Gastrocnemius medialis (tissue), 4 donors: ENCODE measurements around the gene PCCB. TPM values are rescaled to one million over a fixed set of nuclear protein-coding genes. Genes with fewer than 3 reads are reported as not detected.
"Not testable (repeated sequence)": the region's sequence is repeated elsewhere in the genome, so short reads cannot be mapped to it uniquely, and the experiment has no call there.

Experiments used
- ATAC-seq, 2 donors: fragments of 150-250 bp; one replicate each; pipeline ENCODE4 v1.9.1; 2016
- DNase-seq, 2 donors: peaks; one replicate each; pipeline ENCODE4 v3.0.0-alpha.2; 2019
- H3K27ac ChIP-seq, 4 donors: fragments of 200-600 bp; sonication (generic); 1 replicate in 1 of 4; 2 replicates in 3 of 4; pipeline ENCODE4 v1.5.1; 2016 to 2018; ENCODE audit warnings: mild to moderate bottlenecking in 2 of 4, moderate library complexity in 1 of 4
- H3K27me3 ChIP-seq, 3 donors: fragments of 200-600 bp; sonication (generic) in 2 of 3; 1 replicate in 1 of 3; 2 replicates in 2 of 3; pipeline versions ENCODE4 v1.5.1 to v1.6.0; 2016 to 2019; ENCODE audit warnings: mild to moderate bottlenecking in 1 of 3, moderate library complexity in 1 of 3
- H3K36me3 ChIP-seq, 2 donors: fragments of 200-600 bp; sonication (generic) in 1 of 2; one replicate each; pipeline ENCODE4 v1.5.1; 2017 to 2018
- H3K4me1 ChIP-seq, 2 donors: fragments of 200-600 bp; sonication (generic) in 1 of 2; one replicate each; pipeline ENCODE4 v1.5.1; 2016 to 2017; ENCODE audit warnings: mild to moderate bottlenecking in 2 of 2
- H3K4me3 ChIP-seq, 4 donors: fragments of 200-600 bp; sonication (generic) in 3 of 4; 1 replicate in 1 of 4; 2 replicates in 3 of 4; pipeline ENCODE4 v1.5.1; 2016 to 2019; ENCODE audit warnings: mild to moderate bottlenecking in 2 of 4
- H3K9me3 ChIP-seq, 3 donors: fragments of 200-600 bp; sonication (generic) in 2 of 3; 1 replicate in 1 of 3; 2 replicates in 2 of 3; pipeline ENCODE4 v1.5.1; 2016 to 2019
- CTCF ChIP-seq, 5 experiments: fragments of 450-650 bp in 3 of 5; fragments of 200-600 bp in 2 of 5; sonication (generic) in 2 of 5; IDR thresholded peaks in 4 of 5; conservative IDR thresholded peaks in 1 of 5; 1 replicate in 4 of 5; 2 replicates in 1 of 5; pipeline ENCODE4 v1.5.1; 2016 to 2019; ENCODE audit warnings: antibody characterized with exemption in 5 of 5, mild to moderate bottlenecking in 3 of 5, moderate library complexity in 3 of 5
- POLR2A ChIP-seq, 2 donors: fragments of 450-650 bp; IDR thresholded peaks; one replicate each; pipeline ENCODE4 v1.6.1; 2017; ENCODE audit warnings: antibody characterized with exemption in 2 of 2, mild to moderate bottlenecking in 2 of 2, moderate library complexity in 2 of 2
- in situ Hi-C, 4 donors: fragments of 200-750 bp; cut with MboI; loops; one replicate each; pipeline versions ENCODE4 v1.15.0 to v1.8.0; 2017; ENCODE audit warnings: low sequenced_read_pairs in 4 of 4
- intact Hi-C: fragments of 100-400 bp; cut with DNase I; formaldehyde crosslinking; loops from one replicate; pipeline ENCODE4 v1.15.1; 2023; ENCODE audit warnings: low total_unique reads
- total RNA-seq, 4 donors: library from RNA; depleted of rRNA; stranded (reverse); fragments of >200 nt; gene quantifications; one replicate each; pipeline versions ENCODE4 v1.1.0 to v1.2.3, GENCODE V29; 2016

PCCB gene
- total RNA-seq, result 10 to 100 TPM; 29.8 to 41.4 (median 37.9) TPM

DNA sequence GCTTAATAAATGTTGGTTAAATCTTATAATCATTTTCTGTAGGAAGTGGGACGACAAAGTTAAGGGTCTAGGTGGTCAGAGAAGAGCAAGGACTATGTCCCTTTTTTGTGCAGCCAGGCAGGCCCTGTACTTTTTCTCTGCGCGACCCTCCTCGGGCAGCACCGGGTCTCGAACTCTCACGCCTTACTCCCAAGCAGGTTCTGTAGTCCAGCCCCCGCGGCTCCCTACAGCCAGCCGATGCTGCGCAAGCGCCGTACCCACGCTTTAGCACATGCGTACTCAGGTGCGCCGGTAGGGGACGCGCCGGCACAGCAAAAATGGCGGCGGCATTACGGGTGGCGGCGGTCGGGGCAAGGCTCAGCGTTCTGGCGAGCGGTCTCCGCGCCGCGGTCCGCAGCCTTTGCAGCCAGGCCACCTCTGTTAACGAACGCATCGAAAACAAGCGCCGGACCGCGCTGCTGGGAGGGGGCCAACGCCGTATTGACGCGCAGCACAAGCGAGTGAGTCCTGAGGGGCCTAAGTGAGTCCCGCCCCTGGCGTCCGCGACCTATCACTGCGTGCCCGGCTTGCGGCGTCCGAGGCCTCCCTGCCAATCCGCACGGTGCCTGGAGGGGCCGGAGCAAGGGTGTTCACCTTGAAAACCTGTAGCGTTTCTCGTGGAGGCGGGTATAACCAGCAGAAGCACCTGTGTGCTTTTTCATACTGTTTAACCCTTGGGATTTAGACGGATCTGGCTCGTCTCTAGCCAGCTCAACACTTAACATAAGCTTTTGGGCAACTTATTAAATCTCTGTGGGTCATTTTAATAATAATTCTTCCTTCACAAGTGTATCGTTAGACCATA is at the start of gene PCCB:
Gene PCCB (plus strand): TSS at position 282 of the 844 bp plus-strand sequence. CDS start 36 bp downstream, at position 318.
- H3K27ac ChIP-seq, result peak within 1 kb of the TSS; percentile 92 to 98 (median 93)
- H3K36me3 ChIP-seq, result no peaks in the 10 kb centered on the region
- peak within 1 kb of the TSS; percentile 79 to 95 (median 79) for H3K4me3 ChIP-seq
- ATAC-seq, result peak; percentile 91 to 97
- H3K4me1 ChIP-seq, result peaks cover 16 to 20% of the 10 kb centered on the region in 2 donors
- no peaks in the 10 kb centered on the region for H3K27me3 ChIP-seq
- TF ChIP-seq POLR2A (IDR thresholded peaks at IDR 0.05) (peak; percentile 51 to 58), CTCF (IDR thresholded peaks at IDR 0.05 in 4 of 5, conservative IDR thresholded peaks at IDR 0.05 in 1 of 5) (peak; percentile 83 to 97 (median 88))
- DNase-seq, result peak; percentile 91 to 95
- no peaks in the 10 kb centered on the region for H3K9me3 ChIP-seq
- in situ Hi-C loops, result loop anchor here in 3 of 4 donors (10.0 to 25.0 kb wide), 4 partner anchors 155 to 762 kb away; no protein-coding TSS in a partner anchor
- intact Hi-C loops, result loop anchor here (1.0 to 2.0 kb wide), 2 partner anchors 54 to 503 kb away; partner anchors contain the start of genes MSL2 and STAG1

DNA sequence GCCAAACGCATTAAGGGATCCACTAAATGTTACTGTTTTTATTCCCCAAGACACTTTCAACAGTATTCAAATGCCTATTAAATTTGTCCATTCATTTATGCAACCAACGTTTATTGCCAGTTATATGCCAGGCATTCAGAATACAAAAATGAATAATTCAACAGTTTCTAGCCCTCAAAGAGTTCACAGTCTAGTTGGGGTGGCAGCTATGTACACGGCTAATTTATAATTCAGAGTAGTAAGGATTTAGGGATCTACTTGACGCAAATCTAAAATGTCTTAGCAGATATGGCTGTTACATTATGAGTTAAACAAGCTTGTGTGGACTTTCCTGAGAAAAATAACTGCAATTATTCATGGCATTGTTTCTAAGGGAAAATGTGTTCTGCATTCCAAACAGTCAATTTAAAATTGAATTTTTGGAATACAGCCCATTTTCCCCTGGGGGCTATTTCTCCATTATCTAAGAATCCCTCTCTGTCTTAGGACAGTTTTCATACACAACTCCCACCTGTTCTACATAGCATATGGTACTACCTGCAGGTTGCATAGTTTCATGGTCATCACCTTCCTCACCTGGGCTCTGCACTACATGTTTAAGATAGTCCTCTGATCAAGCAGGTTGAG is 42.5 kb upstream of the PCCB start:
- peaks cover 0 to 4% (median 0%) of the 10 kb centered on the region in 3 donors for H3K27me3 ChIP-seq
- no peak for ATAC-seq
- no peaks in the 10 kb centered on the region for H3K4me1 ChIP-seq
- in situ Hi-C loops (no loop called here), intact Hi-C loops (no loop called here)
- no peaks in the 10 kb centered on the region for H3K9me3 ChIP-seq
- no peaks in the 10 kb centered on the region for H3K36me3 ChIP-seq
- no peak overlapping the region for H3K27ac ChIP-seq
- TF ChIP-seq CTCF (IDR thresholded peaks at IDR 0.05 in 4 of 5, conservative IDR thresholded peaks at IDR 0.05 in 1 of 5) (no peak), POLR2A (IDR thresholded peaks at IDR 0.05) (no peak)
- H3K4me3 ChIP-seq, result no peak overlapping the region
- no peak for DNase-seq

DNA sequence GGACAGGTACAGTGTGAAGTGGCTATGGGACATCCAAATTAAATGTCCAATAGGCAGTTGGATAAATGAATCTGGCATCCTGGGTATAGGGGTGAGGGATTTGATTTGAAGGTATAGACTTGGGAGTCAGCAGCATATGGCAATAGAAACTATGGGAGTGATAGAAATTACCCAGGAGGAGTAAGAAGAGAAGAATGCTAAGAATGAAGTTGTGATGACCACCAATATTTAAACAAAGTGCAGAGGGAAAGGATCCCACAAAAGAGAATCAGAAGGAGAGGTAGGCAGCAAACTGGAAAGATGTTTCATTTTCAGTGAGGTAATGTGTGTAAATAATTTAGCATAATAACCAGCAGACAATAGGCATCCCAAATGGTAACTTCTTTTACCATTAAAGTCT is 40.2 kb upstream of the PCCB start:
- intact Hi-C loops, result no loop called here
- H3K27ac ChIP-seq, result no peak overlapping the region
- DNase-seq, result no peak
- H3K4me3 ChIP-seq, result no peak overlapping the region
- H3K27me3 ChIP-seq, result peaks cover 0 to 4% (median 0%) of the 10 kb centered on the region in 3 donors
- H3K36me3 ChIP-seq, result no peaks in the 10 kb centered on the region
- ATAC-seq, result no peak
- in situ Hi-C loops, result no loop called here
- H3K4me1 ChIP-seq, result no peaks in the 10 kb centered on the region
- H3K9me3 ChIP-seq, result no peaks in the 10 kb centered on the region
- TF ChIP-seq CTCF (IDR thresholded peaks at IDR 0.05 in 4 of 5, conservative IDR thresholded peaks at IDR 0.05 in 1 of 5), result no peak
- TF ChIP-seq POLR2A (IDR thresholded peaks at IDR 0.05), result no peak

DNA sequence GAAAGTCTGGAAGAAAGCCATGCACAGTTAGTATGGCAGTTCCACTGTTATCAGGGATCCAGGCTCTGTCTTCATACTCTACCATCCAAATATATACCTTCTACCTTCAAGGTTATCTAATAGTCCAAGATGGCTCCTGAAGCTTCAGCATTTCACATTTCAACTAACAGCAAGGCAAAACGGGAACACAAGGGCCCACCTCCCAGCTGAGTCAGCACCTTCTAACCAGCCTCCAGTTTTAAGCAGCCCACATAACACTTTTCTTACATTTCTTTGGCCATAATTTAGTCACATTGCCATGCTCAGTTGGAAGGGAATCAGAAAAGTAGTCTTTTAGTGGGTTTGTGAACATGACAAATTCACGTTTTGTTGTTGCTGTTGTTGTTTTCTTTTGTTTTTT is 38.6 kb upstream of the PCCB start:
- in situ Hi-C loops (no loop called here), intact Hi-C loops (no loop called here)
- no peak for ATAC-seq
- Histone ChIP-seq H3K4me3 (no peak overlapping the region), H3K9me3 (no peaks in the 10 kb centered on the region), H3K4me1 (no peaks in the 10 kb centered on the region), H3K27me3 (peaks cover 0 to 4% (median 0%) of the 10 kb centered on the region in 3 donors), H3K36me3 (no peaks in the 10 kb centered on the region), H3K27ac (no peak overlapping the region)
- TF ChIP-seq CTCF (IDR thresholded peaks at IDR 0.05 in 4 of 5, conservative IDR thresholded peaks at IDR 0.05 in 1 of 5), result no peak
- no peak for TF ChIP-seq POLR2A (IDR thresholded peaks at IDR 0.05)
- no peak for DNase-seq

GRCh38 chr3:136222746-136223145 is 27.4 kb upstream of the PCCB start:
- H3K4me1 ChIP-seq, in situ Hi-C loops, H3K27me3 ChIP-seq, H3K9me3 ChIP-seq, intact Hi-C loops, DNase-seq, H3K36me3 ChIP-seq, ATAC-seq, H3K27ac ChIP-seq, H3K4me3 ChIP-seq: not testable (repeated sequence)
